RWPE1 (cell line): ENCODE measurements around the gene ZER1.

Experiments
- CTCF ChIA-PET: fragments of 350-600 bp; sonication (Branson Sonifier 250); formaldehyde crosslinking; extraction: SDS; loops from one replicate; lab custom pipeline; 2021; lab: Yijun Ruan, JAX
- POLR2A ChIA-PET: fragments of 400-600 bp; formaldehyde crosslinking; extraction: SDS; loops from one replicate; lab custom pipeline; 2020; ENCODE audit warnings: antibody characterized with exemption; ENCODE audit not compliant: low non-redundant PET; lab: Yijun Ruan, JAX
- DNase-seq: peaks from one replicate; pipeline ENCODE4 v3.0.0; 2012; ENCODE audit warnings: low spot score
- H3K27ac ChIP-seq: fragments of 450-650 bp; 2 replicates; pipeline ENCODE4 v1.5.1; 2017
- CTCF ChIP-seq: fragments of 450-650 bp; conservative IDR thresholded peaks from 2 replicates; pipeline ENCODE4 v1.5.1; 2017; ENCODE audit warnings: low read depth, mild to moderate bottlenecking

The ZER1 gene

GRCh38 chr9:128715436-128715750, 56.3 kb downstream of the ZER1 start:
- ChIA-PET CTCF (interaction anchor here (0.6 to 1.0 kb wide), 2 partner anchors 13 to 51 kb away, joined by 3 to 5 read pairs; partner anchors contain the start of gene PKN3), POLR2A (no interaction called here)
- TF ChIP-seq CTCF, result no peak
- peak overlapping the region; percentile 15 for H3K27ac ChIP-seq
- no peak for DNase-seq

- DNase-seq, result no peak
- ChIA-PET CTCF (interaction anchor here (0.5 to 1.0 kb wide), 3 partner anchors 13 to 1131 kb away, joined by 5 read pairs; partner anchors contain the start of gene PKN3), POLR2A (no interaction called here)
- TF ChIP-seq CTCF, result no peak
- H3K27ac ChIP-seq, result peak overlapping the region; percentile 15; the same call in 1 of the 2 replicates
Measured at GRCh38 chr9:128714586-128715435, 56.9 kb downstream of the ZER1 start.

- no peak for TF ChIP-seq CTCF
- no peak overlapping the region for H3K27ac ChIP-seq
- DNase-seq, result no peak
- POLR2A ChIA-PET, result no interaction called here
- CTCF ChIA-PET, result interaction anchor here (0.5 to 1.0 kb wide), 5 partner anchors 10 to 1132 kb away, joined by 3 to 5 read pairs (median 3); partner anchors contain the start of gene PKN3
Measured at GRCh38 chr9:128713941-128714573, 57.7 kb downstream of the ZER1 start.

GRCh38 chr9:128713411-128713780, 58.3 kb downstream of the ZER1 start:
- no peak for TF ChIP-seq CTCF
- POLR2A ChIA-PET, result no interaction called here
- CTCF ChIA-PET, result interaction anchor here (0.6 to 1.0 kb wide), 3 partner anchors 10 to 39 kb away, joined by 3 read pairs; partner anchors contain the start of gene PKN3
- DNase-seq, result no peak
- no peak overlapping the region for H3K27ac ChIP-seq

GRCh38 chr9:128712451-128713410, 59.0 kb downstream of the ZER1 start:
- ChIA-PET CTCF (interaction anchor here (0.6 kb wide), 1 partner anchor 9 kb away, joined by 3 read pairs; no protein-coding TSS in a partner anchor), POLR2A (no interaction called here)
- no peak overlapping the region for H3K27ac ChIP-seq
- TF ChIP-seq CTCF, result no peak
- DNase-seq, result no peak
